Central memory CD8-positive, alpha-beta T cell (primary cell): ENCODE results near the gene MRPL41.
A peak's percentile ranks its signal among the peaks of the same experiment; 100 is the strongest.

Experiments
- ATAC-seq: fragments of 150-1000 bp; cut with Tn5 transposase; replicated peaks from 2 replicates; pipeline ENCODE4 v1.10.0; 2022; ENCODE audit warnings: mild to moderate bottlenecking, moderate FRiP score, moderate number of reproducible peaks; ENCODE audit not compliant: poor library complexity, severe bottlenecking; ENCODE audit errors: extremely low read depth
- DNase-seq, 2 donors: peaks; one replicate each; pipeline ENCODE4 v3.0.0; 2021; ENCODE audit warnings: low spot score in 2 of 2
- H3K27ac Mint-ChIP-seq: one replicate; pipeline ENCODE4 v1.8.0; 2022; ENCODE audit warnings: low read depth, mild to moderate bottlenecking, moderate library complexity, mixed read lengths
- H3K27me3 Mint-ChIP-seq: one replicate; pipeline ENCODE4 v1.8.0; 2022; ENCODE audit warnings: mixed read lengths
- H3K36me3 Mint-ChIP-seq: one replicate; pipeline ENCODE4 v1.8.0; 2022; ENCODE audit warnings: mild to moderate bottlenecking, moderate library complexity, mixed read lengths; ENCODE audit not compliant: insufficient read depth
- H3K4me1 Mint-ChIP-seq: one replicate; pipeline ENCODE4 v1.8.0; 2022; ENCODE audit warnings: mixed read lengths
- H3K4me3 Mint-ChIP-seq: one replicate; pipeline ENCODE4 v1.8.0; 2022; ENCODE audit warnings: mild to moderate bottlenecking, moderate library complexity, mixed read lengths
- H3K9me3 Mint-ChIP-seq: one replicate; pipeline ENCODE4 v1.8.0; 2022; ENCODE audit warnings: mixed read lengths

The MRPL41 gene

GRCh38 chr9:137569609-137570203 lies 18.0 kb downstream of the MRPL41 start:
- no peaks in the 10 kb centered on the region for H3K9me3 Mint-ChIP-seq
- H3K27ac Mint-ChIP-seq = no peak overlapping the region
- no peak overlapping the region for H3K4me3 Mint-ChIP-seq
- peaks cover 29% of the 10 kb centered on the region for H3K36me3 Mint-ChIP-seq
- no peak for DNase-seq
- no peaks in the 10 kb centered on the region for H3K27me3 Mint-ChIP-seq
- peaks cover 26% of the 10 kb centered on the region for H3K4me1 Mint-ChIP-seq
- ATAC-seq = no peak

- no peak overlapping the region for H3K27ac Mint-ChIP-seq
- DNase-seq = no peak
- peaks cover 32% of the 10 kb centered on the region for H3K4me1 Mint-ChIP-seq
- H3K27me3 Mint-ChIP-seq = no peaks in the 10 kb centered on the region
- H3K4me3 Mint-ChIP-seq = peak overlapping the region; percentile 46
- peaks cover 33% of the 10 kb centered on the region for H3K36me3 Mint-ChIP-seq
- no peak for ATAC-seq
- no peaks in the 10 kb centered on the region for H3K9me3 Mint-ChIP-seq
These were observed 18.9 kb downstream of the MRPL41 start for GRCh38 chr9:137570566-137570965.

GRCh38 chr9:137574192-137574591 lies 22.5 kb downstream of the MRPL41 start:
- no peak for ATAC-seq
- H3K27me3 Mint-ChIP-seq = no peaks in the 10 kb centered on the region
- no peak overlapping the region for H3K27ac Mint-ChIP-seq
- no peaks in the 10 kb centered on the region for H3K9me3 Mint-ChIP-seq
- DNase-seq = no peak
- peaks cover 41% of the 10 kb centered on the region for H3K36me3 Mint-ChIP-seq
- peaks cover 34% of the 10 kb centered on the region for H3K4me1 Mint-ChIP-seq
- no peak overlapping the region for H3K4me3 Mint-ChIP-seq

- Mint-ChIP-seq H3K4me3 (no peak overlapping the region), H3K4me1 (peaks cover 31% of the 10 kb centered on the region), H3K9me3 (no peaks in the 10 kb centered on the region), H3K27ac (peak overlapping the region; percentile 88), H3K36me3 (peaks cover 39% of the 10 kb centered on the region), H3K27me3 (no peaks in the 10 kb centered on the region)
- ATAC-seq (no peak), DNase-seq (no peak)
These were observed 23.7 kb downstream of the MRPL41 start for GRCh38 chr9:137575364-137575715.

DNA sequence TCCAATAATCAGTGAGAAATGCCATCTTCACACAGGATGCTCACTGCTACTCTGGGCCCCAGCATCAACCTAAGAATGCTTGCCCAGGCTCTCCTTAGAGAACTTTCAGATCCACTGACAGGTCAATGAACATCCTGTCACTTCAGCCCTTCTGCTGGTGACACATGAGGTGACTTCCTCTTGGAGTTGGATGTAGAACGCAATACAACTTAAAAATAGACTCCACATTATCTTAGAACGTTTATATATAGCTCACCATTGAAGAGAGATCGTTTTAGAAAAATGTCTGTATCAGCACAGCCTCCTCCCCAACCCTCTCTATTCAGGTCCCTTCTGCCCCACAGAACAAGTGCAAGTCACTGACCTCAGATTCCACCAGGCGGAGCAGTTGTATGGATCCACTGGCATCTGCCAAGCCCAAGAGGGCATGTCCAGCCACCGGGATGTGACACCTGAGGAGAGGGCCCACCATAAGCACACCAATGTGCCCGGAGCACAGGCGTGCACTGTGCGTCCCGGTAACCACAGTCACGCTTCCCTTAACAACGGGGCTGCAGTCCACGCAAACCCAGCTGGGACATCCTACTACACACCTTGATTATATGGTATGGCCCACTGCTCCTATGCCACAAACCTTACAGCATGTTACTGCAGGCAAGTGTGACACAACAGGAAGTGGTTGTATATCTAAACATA lies 24.2 kb downstream of the MRPL41 start:
- H3K4me1 Mint-ChIP-seq = peaks cover 25% of the 10 kb centered on the region
- DNase-seq (no peak), ATAC-seq (peak; percentile 20)
- peak overlapping the region; percentile 61 for H3K4me3 Mint-ChIP-seq
- no peaks in the 10 kb centered on the region for H3K9me3 Mint-ChIP-seq
- H3K27me3 Mint-ChIP-seq = no peaks in the 10 kb centered on the region
- H3K36me3 Mint-ChIP-seq = peaks cover 38% of the 10 kb centered on the region
- H3K27ac Mint-ChIP-seq = peak overlapping the region; percentile 88

GRCh38 chr9:137578518-137579258 lies 27.0 kb downstream of the MRPL41 start, which contains the start of gene DPH7:
Gene DPH7, minus strand, starts transcription at chr9:137578925. Its CDS starts 148 bp downstream, at chr9:137578777.
- Mint-ChIP-seq H3K9me3 (no peaks in the 10 kb centered on the region), H3K27me3 (no peaks in the 10 kb centered on the region), H3K4me1 (peaks cover 19% of the 10 kb centered on the region), H3K27ac (no peak within 1 kb of the TSS), H3K36me3 (peaks cover 26% of the 10 kb centered on the region), H3K4me3 (peak within 1 kb of the TSS; percentile 68)
- ATAC-seq (peak; percentile 98), DNase-seq (peak; percentile 87 to 95)

- Mint-ChIP-seq H3K9me3 (no peaks in the 10 kb centered on the region), H3K27me3 (no peaks in the 10 kb centered on the region), H3K4me3 (peak overlapping the region; percentile 68), H3K36me3 (peaks cover 22% of the 10 kb centered on the region), H3K4me1 (peaks cover 19% of the 10 kb centered on the region), H3K27ac (no peak overlapping the region)
- DNase-seq (no peak), ATAC-seq (no peak)
These were observed 27.6 kb downstream of the MRPL41 start for GRCh38 chr9:137579259-137579604.

DNA sequence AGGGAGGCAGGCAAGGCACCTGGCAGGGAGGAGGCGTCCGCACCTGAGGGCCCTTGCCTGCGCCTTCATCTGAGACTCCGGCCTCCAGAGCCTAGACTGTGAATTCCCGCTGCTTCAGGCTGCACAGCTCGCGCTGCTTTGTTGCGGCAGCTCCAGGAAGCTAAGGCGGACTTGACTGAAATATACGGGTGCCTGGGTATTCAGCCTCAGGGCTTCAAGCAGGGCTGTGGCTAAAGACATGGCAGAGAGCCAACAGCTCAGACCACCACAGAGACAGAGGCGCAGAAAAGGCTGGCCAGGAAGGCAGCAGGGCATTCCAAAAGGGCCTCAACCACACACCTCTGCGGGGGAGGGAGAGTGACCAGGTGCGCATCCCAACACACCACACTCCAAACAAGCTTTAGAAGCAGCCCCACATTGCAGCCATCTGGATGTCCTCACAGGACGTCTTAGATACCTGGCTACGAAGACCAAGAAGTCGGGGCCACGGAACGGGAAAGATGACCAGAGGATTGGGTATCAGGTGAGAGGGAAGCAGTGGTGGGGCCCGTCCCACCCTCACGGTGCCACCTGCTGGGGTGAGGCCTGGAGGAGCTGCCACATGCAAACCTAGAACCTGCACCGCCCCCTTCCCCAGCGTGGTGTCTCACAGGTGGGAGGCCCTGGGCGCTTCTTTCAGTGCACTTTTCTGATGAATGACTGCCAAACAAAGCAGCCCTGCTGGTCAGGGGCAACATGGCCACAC lies 28.7 kb downstream of the MRPL41 start:
- H3K27me3 Mint-ChIP-seq = no peaks in the 10 kb centered on the region
- H3K4me1 Mint-ChIP-seq = peaks cover 13% of the 10 kb centered on the region
- no peaks in the 10 kb centered on the region for H3K9me3 Mint-ChIP-seq
- H3K27ac Mint-ChIP-seq = no peak overlapping the region
- H3K4me3 Mint-ChIP-seq = no peak overlapping the region
- DNase-seq (no peak), ATAC-seq (no peak)
- peaks cover 14% of the 10 kb centered on the region for H3K36me3 Mint-ChIP-seq

DNA sequence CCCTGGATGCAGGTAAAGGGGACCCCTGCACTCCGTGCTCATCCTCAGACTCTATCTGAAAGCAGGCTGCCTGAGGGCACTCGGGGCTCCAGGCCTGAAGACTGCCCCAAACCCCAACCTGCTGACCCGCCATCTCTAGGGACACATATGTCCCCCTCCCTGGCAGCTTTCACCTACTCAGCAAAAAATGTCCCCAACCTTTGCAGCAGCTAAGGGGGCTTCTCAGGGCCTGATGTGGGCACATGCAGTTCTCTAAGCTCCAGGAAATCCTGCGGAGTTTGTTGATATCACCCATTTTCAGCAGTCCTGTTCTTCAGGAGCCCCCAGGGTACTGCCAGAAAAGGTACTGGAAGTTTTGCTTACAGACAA lies 29.3 kb downstream of the MRPL41 start:
- DNase-seq = no peak
- peaks cover 9% of the 10 kb centered on the region for H3K36me3 Mint-ChIP-seq
- no peak overlapping the region for H3K4me3 Mint-ChIP-seq
- H3K27ac Mint-ChIP-seq = no peak overlapping the region
- no peaks in the 10 kb centered on the region for H3K9me3 Mint-ChIP-seq
- H3K27me3 Mint-ChIP-seq = no peaks in the 10 kb centered on the region
- no peak for ATAC-seq
- H3K4me1 Mint-ChIP-seq = peaks cover 7% of the 10 kb centered on the region

- no peak for ATAC-seq
- DNase-seq = no peak
- Mint-ChIP-seq H3K27me3 (no peaks in the 10 kb centered on the region), H3K27ac (no peak overlapping the region), H3K9me3 (no peaks in the 10 kb centered on the region), H3K36me3 (peaks cover 9% of the 10 kb centered on the region), H3K4me3 (no peak overlapping the region), H3K4me1 (peaks cover under 1% of the 10 kb centered on the region)
These were observed 29.9 kb downstream of the MRPL41 start for GRCh38 chr9:137581361-137582285.

DNA sequence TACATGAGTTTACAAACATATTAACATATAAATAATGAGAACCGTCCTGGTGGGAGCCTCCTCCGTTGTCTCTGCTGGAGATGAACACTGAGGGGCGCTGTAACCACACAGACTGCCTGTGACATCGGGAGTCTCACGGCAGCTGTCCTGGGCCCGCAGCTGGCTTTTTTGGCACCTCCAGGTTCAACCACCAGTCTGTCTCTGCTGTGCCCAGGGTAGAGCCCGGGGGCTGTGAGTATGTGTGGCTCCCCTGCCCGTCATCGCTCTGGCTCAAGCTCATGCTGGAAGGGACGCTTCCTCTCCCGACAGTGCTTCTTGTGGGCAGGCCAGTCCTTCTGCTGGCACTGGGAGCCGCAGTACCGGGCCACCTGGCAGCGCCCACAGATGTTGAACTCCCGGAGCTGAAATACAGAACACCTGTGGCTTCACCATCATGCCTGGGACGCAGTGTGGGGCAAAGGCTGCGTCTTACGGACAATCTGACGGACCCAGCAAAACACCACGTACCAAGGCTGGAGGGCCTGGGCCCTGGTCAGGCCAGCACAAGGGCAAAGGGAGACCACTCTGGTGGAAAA lies 30.7 kb downstream of the MRPL41 start:
- no peak for ATAC-seq
- Mint-ChIP-seq H3K4me3 (no peak overlapping the region), H3K36me3 (peaks cover 9% of the 10 kb centered on the region), H3K4me1 (no peaks in the 10 kb centered on the region), H3K27me3 (no peaks in the 10 kb centered on the region), H3K27ac (no peak overlapping the region), H3K9me3 (no peaks in the 10 kb centered on the region)
- no peak for DNase-seq
